ENCODE measurements around the gene ADAMTSL2.

DNA sequence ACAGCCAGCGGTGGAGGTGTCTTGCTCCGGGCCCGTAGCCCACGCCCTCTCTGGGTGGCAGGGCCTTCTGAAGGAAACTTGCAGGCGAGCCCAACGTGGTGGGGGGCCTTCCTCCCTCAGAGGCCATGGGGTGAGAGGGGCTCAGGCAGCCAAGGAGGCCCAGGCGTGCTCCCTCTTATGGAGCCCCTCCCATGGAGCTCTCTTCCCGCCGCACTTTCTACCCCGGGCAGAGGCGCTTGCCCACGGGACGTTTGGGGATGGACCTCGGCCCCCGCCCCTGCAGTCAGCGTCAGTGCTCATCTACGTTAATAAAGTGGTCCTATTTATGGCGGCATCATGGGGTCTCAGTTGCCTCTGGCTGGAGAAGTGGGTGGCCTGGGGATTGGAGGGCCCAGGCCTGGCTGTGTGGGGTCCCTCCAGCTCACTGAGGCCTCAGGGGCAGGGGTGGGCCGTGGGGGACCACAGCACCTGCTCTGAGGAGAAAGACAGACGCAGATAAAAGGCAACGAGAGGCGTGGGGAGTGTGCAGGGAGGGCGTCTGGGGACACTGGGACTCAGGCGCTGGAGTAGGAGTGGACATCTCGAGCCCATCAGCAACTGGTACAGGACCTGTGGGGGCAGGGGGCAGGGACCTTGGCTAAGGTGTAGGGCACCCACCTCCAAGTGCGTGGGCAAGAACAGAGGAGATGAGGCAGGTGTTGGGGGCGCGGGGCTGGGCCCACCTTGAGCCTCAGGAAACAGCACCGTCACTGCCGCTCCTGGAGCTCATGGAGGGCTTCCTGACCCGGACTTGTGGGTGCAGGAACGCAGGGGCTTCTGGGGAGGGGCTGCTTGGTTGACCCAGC, 40.9 kb downstream of the ADAMTSL2 start:
- TF ChIP-seq, protein P1, sequence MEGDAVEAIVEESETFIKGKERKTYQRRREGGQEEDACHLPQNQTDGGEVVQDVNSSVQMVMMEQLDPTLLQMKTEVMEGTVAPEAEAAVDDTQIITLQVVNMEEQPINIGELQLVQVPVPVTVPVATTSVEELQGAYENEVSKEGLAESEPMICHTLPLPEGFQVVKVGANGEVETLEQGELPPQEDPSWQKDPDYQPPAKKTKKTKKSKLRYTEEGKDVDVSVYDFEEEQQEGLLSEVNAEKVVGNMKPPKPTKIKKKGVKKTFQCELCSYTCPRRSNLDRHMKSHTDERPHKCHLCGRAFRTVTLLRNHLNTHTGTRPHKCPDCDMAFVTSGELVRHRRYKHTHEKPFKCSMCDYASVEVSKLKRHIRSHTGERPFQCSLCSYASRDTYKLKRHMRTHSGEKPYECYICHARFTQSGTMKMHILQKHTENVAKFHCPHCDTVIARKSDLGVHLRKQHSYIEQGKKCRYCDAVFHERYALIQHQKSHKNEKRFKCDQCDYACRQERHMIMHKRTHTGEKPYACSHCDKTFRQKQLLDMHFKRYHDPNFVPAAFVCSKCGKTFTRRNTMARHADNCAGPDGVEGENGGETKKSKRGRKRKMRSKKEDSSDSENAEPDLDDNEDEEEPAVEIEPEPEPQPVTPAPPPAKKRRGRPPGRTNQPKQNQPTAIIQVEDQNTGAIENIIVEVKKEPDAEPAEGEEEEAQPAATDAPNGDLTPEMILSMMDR (optimal IDR thresholded peaks at IDR 0.05 in 1 of 3, IDR thresholded peaks at IDR 0.05 in 1 of 3, conservative IDR thresholded peaks at IDR 0.05 in 1 of 3; ENCODE audit: extremely low read depth in 1 of 3, insufficient read depth in 2 of 3, low read length in 3 of 3): no peak
- TF ChIP-seq EZH2 (IDR thresholded peaks at IDR 0.05; ENCODE audit: low read length): no peak
